ENCODE measurements around the gene MBD2. TPM values are rescaled to one million over a fixed set of nuclear protein-coding genes. Genes with fewer than 3 reads are reported as not detected.

Gene MBD2
- total RNA-seq, 1 experiment from 2014 or later: 79.7 TPM

GRCh38 chr18:54232485-54233227 is 8.2 kb upstream of the MBD2 start:
- Histone ChIP-seq H3K36me3 (ENCODE audit: insufficient read depth, low read length, poor library complexity, severe bottlenecking) (no peaks in the 10 kb centered on the region), H3K9me3 (ENCODE audit: low read depth, low read length, poor library complexity, severe bottlenecking) (no peaks in the 10 kb centered on the region), H3K4me3 (ENCODE audit: low read depth, low read length, poor library complexity, severe bottlenecking) (no peak overlapping the region), H3K27me3 (replicated peaks; ENCODE audit: insufficient read depth, low read depth, low read length, poor library complexity) (no peaks in the 10 kb centered on the region), H3K27ac (ENCODE audit: low read depth, low read length, poor library complexity, severe bottlenecking) (no peak overlapping the region), H3K4me1 (ENCODE audit: insufficient read depth, low read length, poor library complexity, severe bottlenecking) (no peaks in the 10 kb centered on the region)
- BruUV-seq (replicated peaks): no TSS peak
- no peak for DNase-seq (ENCODE audit: low spot score)
- CTCF ChIA-PET: interaction anchor here (0.5 kb wide), 1 partner anchor 52 kb away, joined by 7 read pairs; no protein-coding TSS in a partner anchor
- TF ChIP-seq, protein P1, sequence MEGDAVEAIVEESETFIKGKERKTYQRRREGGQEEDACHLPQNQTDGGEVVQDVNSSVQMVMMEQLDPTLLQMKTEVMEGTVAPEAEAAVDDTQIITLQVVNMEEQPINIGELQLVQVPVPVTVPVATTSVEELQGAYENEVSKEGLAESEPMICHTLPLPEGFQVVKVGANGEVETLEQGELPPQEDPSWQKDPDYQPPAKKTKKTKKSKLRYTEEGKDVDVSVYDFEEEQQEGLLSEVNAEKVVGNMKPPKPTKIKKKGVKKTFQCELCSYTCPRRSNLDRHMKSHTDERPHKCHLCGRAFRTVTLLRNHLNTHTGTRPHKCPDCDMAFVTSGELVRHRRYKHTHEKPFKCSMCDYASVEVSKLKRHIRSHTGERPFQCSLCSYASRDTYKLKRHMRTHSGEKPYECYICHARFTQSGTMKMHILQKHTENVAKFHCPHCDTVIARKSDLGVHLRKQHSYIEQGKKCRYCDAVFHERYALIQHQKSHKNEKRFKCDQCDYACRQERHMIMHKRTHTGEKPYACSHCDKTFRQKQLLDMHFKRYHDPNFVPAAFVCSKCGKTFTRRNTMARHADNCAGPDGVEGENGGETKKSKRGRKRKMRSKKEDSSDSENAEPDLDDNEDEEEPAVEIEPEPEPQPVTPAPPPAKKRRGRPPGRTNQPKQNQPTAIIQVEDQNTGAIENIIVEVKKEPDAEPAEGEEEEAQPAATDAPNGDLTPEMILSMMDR (conservative IDR thresholded peaks at IDR 0.05; ENCODE audit: low read depth, low read length): 0 out of 2 replicates have a peak, but pooled peaks have one; percentile 18
- TF ChIP-seq EZH2 (IDR thresholded peaks at IDR 0.05; ENCODE audit: borderline replicate concordance, low read depth, low read length, poor library complexity, severe bottlenecking): no peak
- POLR2A ChIA-PET (ENCODE audit: low non-redundant PET): no interaction called here
- intact Hi-C loops (cut with micrococcal nuclease; ENCODE audit: unreplicated experiment): no loop called here

GRCh38 chr18:54229421-54230059 is 5.1 kb upstream of the MBD2 start:
- H3K27ac ChIP-seq (ENCODE audit: low read depth, low read length, poor library complexity, severe bottlenecking): no peak overlapping the region
- no peaks in the 10 kb centered on the region for H3K36me3 ChIP-seq (ENCODE audit: insufficient read depth, low read length, poor library complexity, severe bottlenecking)
- H3K27me3 ChIP-seq (replicated peaks; ENCODE audit: insufficient read depth, low read depth, low read length, poor library complexity): no peaks in the 10 kb centered on the region
- TF ChIP-seq, protein P1 (conservative IDR thresholded peaks at IDR 0.05; ENCODE audit: low read depth, low read length): no peak
- no peak for TF ChIP-seq EZH2 (IDR thresholded peaks at IDR 0.05; ENCODE audit: borderline replicate concordance, low read depth, low read length, poor library complexity, severe bottlenecking)
- H3K4me1 ChIP-seq (ENCODE audit: insufficient read depth, low read length, poor library complexity, severe bottlenecking): peaks cover 4% of the 10 kb centered on the region
- H3K4me3 ChIP-seq (ENCODE audit: low read depth, low read length, poor library complexity, severe bottlenecking): no peak overlapping the region
- ChIA-PET CTCF (no interaction called here), POLR2A (ENCODE audit: low non-redundant PET) (no interaction called here)
- DNase-seq (ENCODE audit: low spot score): no peak
- no peaks in the 10 kb centered on the region for H3K9me3 ChIP-seq (ENCODE audit: low read depth, low read length, poor library complexity, severe bottlenecking)
- intact Hi-C loops (cut with micrococcal nuclease; ENCODE audit: unreplicated experiment): no loop called here
- BruUV-seq (replicated peaks): no TSS peak

DNA sequence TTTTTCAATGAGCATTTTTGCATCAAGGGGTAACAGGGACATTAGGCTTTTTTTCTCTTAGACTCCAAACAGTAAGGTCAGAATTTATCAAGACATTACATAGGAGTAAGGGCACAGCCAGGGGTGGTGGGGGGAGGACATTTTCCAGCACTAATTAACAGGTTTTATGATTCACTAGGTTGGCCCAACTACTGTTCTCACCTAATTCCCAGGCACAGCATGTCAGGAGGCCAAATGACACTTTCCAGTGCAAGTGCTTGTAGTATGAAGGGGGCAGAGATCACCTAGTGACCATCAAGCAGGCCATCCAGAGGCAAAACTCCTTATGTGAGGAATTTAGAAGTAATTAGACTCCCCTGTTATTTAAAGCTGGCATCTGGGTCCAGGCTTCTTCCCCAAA is 3.9 kb upstream of the MBD2 start:
- no peak for DNase-seq (ENCODE audit: low spot score)
- no peak overlapping the region for H3K4me3 ChIP-seq (ENCODE audit: low read depth, low read length, poor library complexity, severe bottlenecking)
- ChIA-PET POLR2A (ENCODE audit: low non-redundant PET) (no interaction called here), CTCF (no interaction called here)
- peaks cover 5% of the 10 kb centered on the region for H3K4me1 ChIP-seq (ENCODE audit: insufficient read depth, low read length, poor library complexity, severe bottlenecking)
- H3K27me3 ChIP-seq (replicated peaks; ENCODE audit: insufficient read depth, low read depth, low read length, poor library complexity): no peaks in the 10 kb centered on the region
- no peak overlapping the region for H3K27ac ChIP-seq (ENCODE audit: low read depth, low read length, poor library complexity, severe bottlenecking)
- H3K36me3 ChIP-seq (ENCODE audit: insufficient read depth, low read length, poor library complexity, severe bottlenecking): no peaks in the 10 kb centered on the region
- TF ChIP-seq, protein P1 (conservative IDR thresholded peaks at IDR 0.05; ENCODE audit: low read depth, low read length): no peak
- TF ChIP-seq EZH2 (IDR thresholded peaks at IDR 0.05; ENCODE audit: borderline replicate concordance, low read depth, low read length, poor library complexity, severe bottlenecking): no peak
- no TSS peak for BruUV-seq (replicated peaks)
- H3K9me3 ChIP-seq (ENCODE audit: low read depth, low read length, poor library complexity, severe bottlenecking): no peaks in the 10 kb centered on the region
- intact Hi-C loops (cut with micrococcal nuclease; ENCODE audit: unreplicated experiment): no loop called here
